ENCODE measurements around the gene KLK15.

DNA sequence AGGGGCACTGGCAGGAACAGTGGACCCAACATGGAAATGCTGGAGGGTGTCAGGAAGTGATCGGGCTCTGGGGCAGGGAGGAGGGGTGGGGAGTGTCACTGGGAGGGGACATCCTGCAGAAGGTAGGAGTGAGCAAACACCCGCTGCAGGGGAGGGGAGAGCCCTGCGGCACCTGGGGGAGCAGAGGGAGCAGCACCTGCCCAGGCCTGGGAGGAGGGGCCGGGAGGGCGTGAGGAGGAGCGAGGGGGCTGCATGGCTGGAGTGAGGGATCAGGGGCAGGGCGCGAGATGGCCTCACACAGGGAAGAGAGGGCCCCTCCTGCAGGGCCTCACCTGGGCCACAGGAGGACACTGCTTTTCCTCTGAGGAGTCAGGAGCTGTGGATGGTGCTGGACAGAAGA, 44.0 kb upstream of the KLK15 start:
- TF ChIP-seq POLR2AphosphoS5 (IDR thresholded peaks at IDR 0.05; ENCODE audit: low read depth, low read length) (no peak), TAF1 (IDR thresholded peaks at IDR 0.05; ENCODE audit: borderline replicate concordance, insufficient read depth, low read length) (no peak)
- TF ChIP-seq, protein P1, sequence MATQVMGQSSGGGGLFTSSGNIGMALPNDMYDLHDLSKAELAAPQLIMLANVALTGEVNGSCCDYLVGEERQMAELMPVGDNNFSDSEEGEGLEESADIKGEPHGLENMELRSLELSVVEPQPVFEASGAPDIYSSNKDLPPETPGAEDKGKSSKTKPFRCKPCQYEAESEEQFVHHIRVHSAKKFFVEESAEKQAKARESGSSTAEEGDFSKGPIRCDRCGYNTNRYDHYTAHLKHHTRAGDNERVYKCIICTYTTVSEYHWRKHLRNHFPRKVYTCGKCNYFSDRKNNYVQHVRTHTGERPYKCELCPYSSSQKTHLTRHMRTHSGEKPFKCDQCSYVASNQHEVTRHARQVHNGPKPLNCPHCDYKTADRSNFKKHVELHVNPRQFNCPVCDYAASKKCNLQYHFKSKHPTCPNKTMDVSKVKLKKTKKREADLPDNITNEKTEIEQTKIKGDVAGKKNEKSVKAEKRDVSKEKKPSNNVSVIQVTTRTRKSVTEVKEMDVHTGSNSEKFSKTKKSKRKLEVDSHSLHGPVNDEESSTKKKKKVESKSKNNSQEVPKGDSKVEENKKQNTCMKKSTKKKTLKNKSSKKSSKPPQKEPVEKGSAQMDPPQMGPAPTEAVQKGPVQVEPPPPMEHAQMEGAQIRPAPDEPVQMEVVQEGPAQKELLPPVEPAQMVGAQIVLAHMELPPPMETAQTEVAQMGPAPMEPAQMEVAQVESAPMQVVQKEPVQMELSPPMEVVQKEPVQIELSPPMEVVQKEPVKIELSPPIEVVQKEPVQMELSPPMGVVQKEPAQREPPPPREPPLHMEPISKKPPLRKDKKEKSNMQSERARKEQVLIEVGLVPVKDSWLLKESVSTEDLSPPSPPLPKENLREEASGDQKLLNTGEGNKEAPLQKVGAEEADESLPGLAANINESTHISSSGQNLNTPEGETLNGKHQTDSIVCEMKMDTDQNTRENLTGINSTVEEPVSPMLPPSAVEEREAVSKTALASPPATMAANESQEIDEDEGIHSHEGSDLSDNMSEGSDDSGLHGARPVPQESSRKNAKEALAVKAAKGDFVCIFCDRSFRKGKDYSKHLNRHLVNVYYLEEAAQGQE (IDR thresholded peaks at IDR 0.05; ENCODE audit: insufficient read depth in 1 of 2, low read depth in 2 of 2, low read length in 2 of 2), result no peak

Measured in PFSK-1 (cell line).